SK-N-MC (cell line): Measurements from ENCODE around the gene AKT3.
"Not testable (repeated sequence)": the region's sequence is repeated elsewhere in the genome, so short reads cannot be mapped to it uniquely, and the experiment has no call there.

ENCODE experiments used
- EZH2 ChIP-seq: fragments of 200-600 bp; sonication (generic); IDR thresholded peaks from one replicate; pipeline ENCODE4 v1.6.1; 2017; ENCODE audit warnings: antibody characterized with exemption
- FOXP2 ChIP-seq: optimal IDR thresholded peaks from 2 replicates; pipeline ENCODE3; 2011; ENCODE audit warnings: mild to moderate bottlenecking, moderate library complexity; ENCODE audit not compliant: insufficient read depth; ENCODE audit errors: extremely low read length, control extremely low read depth
- POLR2AphosphoS5 ChIP-seq: IDR thresholded peaks from 2 replicates; pipeline ENCODE4 v1.6.1; 2012; ENCODE audit warnings: mild to moderate bottlenecking, low read depth, low read length, borderline replicate concordance

DNA sequence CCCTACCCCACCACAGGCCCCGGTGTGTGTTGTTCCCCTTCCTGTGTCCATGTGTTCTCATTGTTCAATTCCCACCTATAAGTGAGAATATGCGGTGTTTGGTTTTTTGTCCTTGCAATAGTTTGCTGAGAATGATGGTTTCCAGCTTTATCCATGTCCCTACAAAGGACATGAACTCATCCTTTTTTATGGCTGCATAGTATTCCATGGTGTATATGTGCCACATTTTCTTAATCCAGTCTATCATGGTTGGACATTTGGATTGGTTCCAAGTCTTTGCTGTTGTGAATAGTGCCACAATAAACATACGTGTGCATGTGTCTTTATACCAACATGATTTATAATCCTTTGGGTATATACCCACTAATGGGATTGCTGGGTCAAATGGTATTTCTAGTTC, 27.0 kb upstream of the AKT3 start:
- TF ChIP-seq POLR2AphosphoS5, EZH2, FOXP2: not testable (repeated sequence)
